ENCODE data around the gene FOXD4L3. TPM values are rescaled to one million over a fixed set of nuclear protein-coding genes. Genes with fewer than 3 reads are reported as not detected.
"Not testable (repeated sequence)": the region's sequence is repeated elsewhere in the genome, so short reads cannot be mapped to it uniquely, and the experiment has no call there.

The FOXD4L3 gene
- 0.12 TPM for polyA plus RNA-seq
- long read RNA-seq, donor 1: 0 reads
- long read RNA-seq, donor 2: 0 reads
- long read RNA-seq, donor 3: 0 reads
- long read RNA-seq, donor 4: 0 reads
- long read RNA-seq, donor 5: 0 reads
- long read RNA-seq, donor 6: 0 reads
- long read RNA-seq, donor 7: 0 reads
- long read RNA-seq, donor 8: 0 reads
- long read RNA-seq, donor 9, partial matches to known transcripts: 0 of 1 reads
- long read RNA-seq, donor 9, other reads (novel, unspliced or antisense): 0 of 1 reads
- long read RNA-seq, donor 10: 0 reads
- long read RNA-seq, donor 11: 0 reads

GRCh38 chr9:68302567-68302966 is at the start of gene FOXD4L3:
Gene FOXD4L3, plus strand, starts transcription at chr9:68302867. Its CDS starts 85 bp downstream, at chr9:68302952.
- H3K4me3 ChIP-seq (ENCODE audit: low read length); H3K4me1 ChIP-seq (ENCODE audit: control insufficient read depth, insufficient read depth, low read length); H3K9me3 ChIP-seq (ENCODE audit: control insufficient read depth, low read depth, low read length); H3K36me3 ChIP-seq (ENCODE audit: control insufficient read depth, insufficient read depth, low read length); H3K27ac ChIP-seq (ENCODE audit: low read length); H3K27me3 ChIP-seq (ENCODE audit: control insufficient read depth, insufficient read depth, low read length); DNase-seq: not testable (repeated sequence)
- WGBS (ENCODE audit: insufficient coverage, low lambda C conversion rate): no CpG with 5 or more reads among the region's 15 CpGs

DNA sequence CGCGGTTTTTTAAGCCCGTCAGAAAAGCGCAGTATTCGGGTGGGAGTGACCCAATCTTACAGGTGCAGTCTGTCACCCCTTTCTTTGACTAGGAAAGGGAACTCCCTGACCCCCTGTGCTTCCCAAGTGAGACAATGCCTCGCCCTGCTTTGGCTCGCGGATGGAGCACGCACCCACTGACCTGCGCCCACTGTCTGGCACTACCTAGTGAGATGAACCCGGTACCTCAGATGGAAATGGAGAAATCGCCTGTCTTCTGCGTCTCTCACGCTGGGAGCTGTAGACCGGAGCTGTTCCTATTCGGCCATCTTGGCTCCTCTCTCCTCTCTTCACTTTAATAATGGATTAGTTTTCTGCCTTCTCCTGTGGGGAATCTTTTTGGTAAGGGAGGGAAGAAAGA is 21.6 kb upstream of the FOXD4L3 start:
- no CpG with 5 or more reads among the region's 16 CpGs for WGBS (ENCODE audit: insufficient coverage, low lambda C conversion rate)
- not testable (repeated sequence) for H3K9me3 ChIP-seq (ENCODE audit: control insufficient read depth, low read depth, low read length); H3K36me3 ChIP-seq (ENCODE audit: control insufficient read depth, insufficient read depth, low read length); DNase-seq; H3K4me1 ChIP-seq (ENCODE audit: control insufficient read depth, insufficient read depth, low read length); H3K4me3 ChIP-seq (ENCODE audit: low read length); H3K27ac ChIP-seq (ENCODE audit: low read length); H3K27me3 ChIP-seq (ENCODE audit: control insufficient read depth, insufficient read depth, low read length)

- DNase-seq; H3K27ac ChIP-seq (ENCODE audit: low read length); H3K4me1 ChIP-seq (ENCODE audit: control insufficient read depth, insufficient read depth, low read length); H3K9me3 ChIP-seq (ENCODE audit: control insufficient read depth, low read depth, low read length); H3K4me3 ChIP-seq (ENCODE audit: low read length); H3K27me3 ChIP-seq (ENCODE audit: control insufficient read depth, insufficient read depth, low read length); H3K36me3 ChIP-seq (ENCODE audit: control insufficient read depth, insufficient read depth, low read length): not testable (repeated sequence)
- no CpG with 5 or more reads among the region's 30 CpGs for WGBS (ENCODE audit: insufficient coverage, low lambda C conversion rate)
These were observed 1.1 kb downstream of the FOXD4L3 start for GRCh38 chr9:68303771-68304170.

DNA sequence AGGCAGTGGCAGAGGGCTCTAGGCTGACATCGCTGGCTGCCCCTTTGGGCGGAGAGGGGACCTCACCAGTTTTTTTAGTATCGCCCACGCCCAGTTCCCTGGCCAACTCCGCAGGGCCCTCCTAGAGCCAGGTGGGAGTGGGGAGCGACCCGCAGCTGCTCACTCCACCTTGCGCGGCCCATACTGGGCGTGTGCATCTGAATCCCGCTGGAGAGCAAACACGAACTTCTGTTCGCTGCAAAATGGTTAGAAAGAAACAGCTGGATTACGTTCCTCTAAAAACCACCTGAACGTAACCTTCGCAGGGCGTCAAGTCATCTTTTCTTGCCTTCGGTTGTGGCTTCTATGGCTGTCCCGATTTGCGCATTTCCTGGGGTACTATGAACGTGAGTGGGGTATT is 1.5 kb downstream of the FOXD4L3 start:
- DNase-seq; H3K4me1 ChIP-seq (ENCODE audit: control insufficient read depth, insufficient read depth, low read length): not testable (repeated sequence)
- WGBS (ENCODE audit: insufficient coverage, low lambda C conversion rate): no CpG with 5 or more reads among the region's 21 CpGs

GRCh38 chr9:68304777-68305176 is 2.1 kb downstream of the FOXD4L3 start:
- no CpG with 5 or more reads among the region's 4 CpGs for WGBS (ENCODE audit: insufficient coverage, low lambda C conversion rate)

More for the DNA sequence above, 1.5 kb downstream of the FOXD4L3 start:
- not testable (repeated sequence) for H3K27me3 ChIP-seq (ENCODE audit: control insufficient read depth, insufficient read depth, low read length); H3K36me3 ChIP-seq (ENCODE audit: control insufficient read depth, insufficient read depth, low read length); H3K4me3 ChIP-seq (ENCODE audit: low read length); H3K27ac ChIP-seq (ENCODE audit: low read length); H3K9me3 ChIP-seq (ENCODE audit: control insufficient read depth, low read depth, low read length)

DNA sequence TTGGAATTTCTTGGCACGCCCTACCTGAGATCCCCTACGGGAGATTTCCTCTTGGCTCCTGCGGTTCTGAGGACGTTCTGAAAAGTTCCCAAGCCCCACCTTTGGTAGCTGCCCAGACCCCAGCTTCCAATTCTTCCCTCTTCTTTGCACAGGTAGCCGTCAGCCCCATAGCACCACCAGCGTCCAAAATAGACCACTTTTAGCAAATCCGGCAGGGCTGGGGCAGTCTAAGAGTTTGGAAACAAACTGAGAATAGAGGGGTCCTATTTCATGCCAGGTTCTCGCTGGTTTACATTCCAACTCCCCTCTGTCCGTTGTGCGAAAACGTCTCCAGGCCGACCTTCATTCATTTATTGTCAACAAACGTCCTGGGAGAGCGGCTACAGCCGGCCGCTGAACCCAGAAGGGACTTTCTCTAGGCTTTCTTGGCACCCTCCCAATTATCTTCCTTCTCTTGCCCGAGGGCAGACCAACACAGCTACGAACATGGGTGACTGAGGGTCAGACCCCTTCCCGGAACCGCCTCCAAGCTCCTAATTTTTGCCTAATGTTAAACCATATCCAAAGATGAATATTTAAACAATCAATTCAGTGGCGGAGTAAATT is 3.1 kb downstream of the FOXD4L3 start:
- not testable (repeated sequence) for H3K9me3 ChIP-seq (ENCODE audit: control insufficient read depth, low read depth, low read length); H3K4me3 ChIP-seq (ENCODE audit: low read length); H3K4me1 ChIP-seq (ENCODE audit: control insufficient read depth, insufficient read depth, low read length); DNase-seq; H3K27me3 ChIP-seq (ENCODE audit: control insufficient read depth, insufficient read depth, low read length); H3K27ac ChIP-seq (ENCODE audit: low read length); H3K36me3 ChIP-seq (ENCODE audit: control insufficient read depth, insufficient read depth, low read length)
- no CpG with 5 or more reads among the region's 21 CpGs for WGBS (ENCODE audit: insufficient coverage, low lambda C conversion rate)

More at GRCh38 chr9:68304777-68305176, 2.1 kb downstream of the FOXD4L3 start:
- not testable (repeated sequence) for H3K27me3 ChIP-seq (ENCODE audit: control insufficient read depth, insufficient read depth, low read length); H3K9me3 ChIP-seq (ENCODE audit: control insufficient read depth, low read depth, low read length); H3K4me1 ChIP-seq (ENCODE audit: control insufficient read depth, insufficient read depth, low read length); DNase-seq; H3K36me3 ChIP-seq (ENCODE audit: control insufficient read depth, insufficient read depth, low read length); H3K4me3 ChIP-seq (ENCODE audit: low read length); H3K27ac ChIP-seq (ENCODE audit: low read length)

DNA sequence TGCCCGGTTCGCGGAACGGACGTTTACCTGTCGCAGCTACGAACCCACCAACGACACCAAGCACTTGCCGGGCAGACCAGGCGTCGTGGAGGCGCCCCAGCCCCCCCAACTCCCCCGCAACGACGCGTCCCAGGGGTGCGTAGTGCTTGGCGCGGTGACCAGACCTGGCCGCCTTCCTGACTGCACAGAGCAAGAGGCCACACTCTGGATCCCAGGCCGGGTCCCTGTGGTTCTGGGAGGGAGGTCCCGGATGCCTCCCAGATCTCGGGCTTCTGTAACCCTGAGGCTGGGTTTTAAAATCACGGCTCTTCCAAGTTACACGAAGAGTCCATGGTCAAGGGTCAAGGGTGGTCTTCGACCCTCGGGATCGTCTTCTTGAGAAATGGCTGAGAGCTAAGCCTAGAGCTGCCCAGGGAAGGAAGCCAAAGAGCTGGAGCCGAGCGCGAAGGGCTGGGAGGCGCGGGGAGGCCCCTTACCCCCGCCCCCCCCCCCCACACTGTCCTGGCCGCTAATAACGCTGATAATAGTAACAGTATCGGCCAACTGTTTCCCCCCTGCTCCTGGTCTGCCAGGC is 3.8 kb downstream of the FOXD4L3 start:
- not testable (repeated sequence) for H3K9me3 ChIP-seq (ENCODE audit: control insufficient read depth, low read depth, low read length); H3K4me1 ChIP-seq (ENCODE audit: control insufficient read depth, insufficient read depth, low read length); DNase-seq; H3K36me3 ChIP-seq (ENCODE audit: control insufficient read depth, insufficient read depth, low read length); H3K27ac ChIP-seq (ENCODE audit: low read length); H3K4me3 ChIP-seq (ENCODE audit: low read length); H3K27me3 ChIP-seq (ENCODE audit: control insufficient read depth, insufficient read depth, low read length)
- WGBS (ENCODE audit: insufficient coverage, low lambda C conversion rate): no CpG with 5 or more reads among the region's 37 CpGs

DNA sequence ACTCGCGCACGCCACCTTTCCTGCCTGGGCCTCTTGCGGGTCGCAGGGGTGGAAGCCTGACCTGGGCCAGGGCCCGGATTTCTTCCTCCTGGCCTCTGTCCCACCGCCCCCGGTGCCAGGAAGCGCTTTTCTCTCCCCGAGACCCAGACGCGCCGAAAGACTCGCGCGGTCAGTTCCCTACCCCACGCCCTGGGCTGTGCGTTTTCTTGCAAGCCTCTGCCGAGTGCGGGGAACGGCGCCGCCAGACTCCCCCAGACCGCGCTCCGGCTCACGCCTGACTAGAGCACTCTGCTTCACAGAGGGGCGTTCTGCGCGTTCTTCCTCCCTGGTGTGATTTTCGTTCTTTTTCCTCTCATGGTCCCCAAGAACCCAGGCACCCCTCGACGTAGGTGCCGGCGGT is 4.5 kb downstream of the FOXD4L3 start:
- no CpG with 5 or more reads among the region's 35 CpGs for WGBS (ENCODE audit: insufficient coverage, low lambda C conversion rate)
- not testable (repeated sequence) for H3K27me3 ChIP-seq (ENCODE audit: control insufficient read depth, insufficient read depth, low read length); H3K4me1 ChIP-seq (ENCODE audit: control insufficient read depth, insufficient read depth, low read length); DNase-seq; H3K36me3 ChIP-seq (ENCODE audit: control insufficient read depth, insufficient read depth, low read length); H3K27ac ChIP-seq (ENCODE audit: low read length); H3K4me3 ChIP-seq (ENCODE audit: low read length); H3K9me3 ChIP-seq (ENCODE audit: control insufficient read depth, low read depth, low read length)

- not testable (repeated sequence) for H3K27me3 ChIP-seq (ENCODE audit: control insufficient read depth, insufficient read depth, low read length); H3K9me3 ChIP-seq (ENCODE audit: control insufficient read depth, low read depth, low read length); H3K36me3 ChIP-seq (ENCODE audit: control insufficient read depth, insufficient read depth, low read length); H3K4me3 ChIP-seq (ENCODE audit: low read length); H3K27ac ChIP-seq (ENCODE audit: low read length); DNase-seq; H3K4me1 ChIP-seq (ENCODE audit: control insufficient read depth, insufficient read depth, low read length)
- no CpG with 5 or more reads among the region's 21 CpGs for WGBS (ENCODE audit: insufficient coverage, low lambda C conversion rate)
These were observed 5.0 kb downstream of the FOXD4L3 start for GRCh38 chr9:68307654-68308053.

DNA sequence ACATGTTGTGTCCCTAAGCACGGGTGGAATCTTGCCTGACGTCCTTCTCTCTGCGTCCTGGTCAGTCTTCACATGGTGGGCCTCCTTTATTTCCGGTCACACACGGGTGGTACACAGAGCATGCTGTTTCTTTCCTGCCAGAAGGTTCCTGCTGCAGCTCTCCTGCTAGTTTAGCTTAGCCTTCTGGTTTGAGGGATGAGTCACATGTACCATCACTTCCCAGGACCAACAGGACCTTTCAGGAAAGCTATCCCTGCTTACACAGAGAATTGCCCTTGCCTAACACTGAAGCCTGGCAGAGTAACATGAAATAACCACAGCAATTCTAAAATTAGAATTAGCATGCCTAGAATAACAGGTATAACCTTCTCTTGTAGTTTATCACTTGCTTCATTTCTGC is 8.5 kb downstream of the FOXD4L3 start:
- H3K27me3 ChIP-seq (ENCODE audit: control insufficient read depth, insufficient read depth, low read length); H3K4me3 ChIP-seq (ENCODE audit: low read length); DNase-seq; H3K36me3 ChIP-seq (ENCODE audit: control insufficient read depth, insufficient read depth, low read length); H3K4me1 ChIP-seq (ENCODE audit: control insufficient read depth, insufficient read depth, low read length); H3K27ac ChIP-seq (ENCODE audit: low read length); H3K9me3 ChIP-seq (ENCODE audit: control insufficient read depth, low read depth, low read length): not testable (repeated sequence)
- WGBS (ENCODE audit: insufficient coverage, low lambda C conversion rate): no CpG with 5 or more reads among the region's 5 CpGs

DNA sequence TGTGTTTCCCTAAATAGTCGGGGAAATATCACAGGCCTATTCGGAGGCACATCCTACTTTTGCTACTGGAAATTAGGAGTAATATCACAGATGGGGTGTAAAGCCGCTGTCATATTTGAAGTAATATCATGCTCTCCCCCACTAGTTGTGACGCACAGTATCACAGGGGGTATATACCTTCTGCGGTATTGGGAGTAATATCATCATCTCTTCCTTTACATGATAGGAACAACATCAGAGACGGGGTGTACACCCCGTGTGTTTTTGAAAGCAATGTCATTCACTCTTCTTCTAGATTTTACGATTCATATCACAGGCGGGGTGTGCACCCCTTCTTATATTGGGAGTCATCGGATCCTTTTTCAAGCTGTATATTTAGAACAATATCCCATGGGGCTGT is 15.5 kb downstream of the FOXD4L3 start:
- H3K9me3 ChIP-seq (ENCODE audit: control insufficient read depth, low read depth, low read length); DNase-seq; H3K27ac ChIP-seq (ENCODE audit: low read length); H3K27me3 ChIP-seq (ENCODE audit: control insufficient read depth, insufficient read depth, low read length); H3K36me3 ChIP-seq (ENCODE audit: control insufficient read depth, insufficient read depth, low read length); H3K4me1 ChIP-seq (ENCODE audit: control insufficient read depth, insufficient read depth, low read length); H3K4me3 ChIP-seq (ENCODE audit: low read length): not testable (repeated sequence)
- no CpG with 5 or more reads among the region's 10 CpGs for WGBS (ENCODE audit: insufficient coverage, low lambda C conversion rate)
